Measurements from ENCODE around the gene ENDOD1.
"Not testable (repeated sequence)": the region's sequence is repeated elsewhere in the genome, so short reads cannot be mapped to it uniquely, and the experiment has no call there.

The ENDOD1 gene

GRCh38 chr11:95104121-95104830 lies 14.6 kb downstream of the ENDOD1 start:
- DNase-seq (ENCODE audit: low read depth in 2 of 2), result no peak

DNA sequence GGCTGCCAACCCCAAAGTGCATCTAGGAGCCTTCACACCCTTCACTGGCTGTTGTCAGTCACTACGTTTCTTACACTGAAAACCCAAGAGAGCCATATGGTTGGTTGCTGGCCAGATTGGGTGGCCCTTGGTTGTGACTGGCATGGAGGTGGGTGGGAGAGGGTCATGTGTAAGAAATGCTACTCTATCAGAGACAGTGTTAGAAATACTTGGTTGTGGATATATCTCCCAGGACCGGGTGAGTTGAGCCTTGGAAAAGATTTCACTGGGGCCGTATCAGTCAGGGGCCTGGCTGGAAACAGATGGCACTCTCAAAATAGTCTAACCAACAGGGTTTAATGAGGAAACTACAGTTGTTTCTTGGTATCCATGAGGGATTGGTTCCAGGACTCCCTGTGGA lies 15.2 kb downstream of the ENDOD1 start:
- DNase-seq (ENCODE audit: low read depth in 2 of 2), result no peak

GRCh38 chr11:95108159-95108611 lies 18.5 kb downstream of the ENDOD1 start:
- no peak for DNase-seq (ENCODE audit: low read depth in 2 of 2)

- DNase-seq (ENCODE audit: low read depth in 2 of 2), result no peak
These were observed 19.3 kb downstream of the ENDOD1 start for GRCh38 chr11:95108671-95109551.

DNA sequence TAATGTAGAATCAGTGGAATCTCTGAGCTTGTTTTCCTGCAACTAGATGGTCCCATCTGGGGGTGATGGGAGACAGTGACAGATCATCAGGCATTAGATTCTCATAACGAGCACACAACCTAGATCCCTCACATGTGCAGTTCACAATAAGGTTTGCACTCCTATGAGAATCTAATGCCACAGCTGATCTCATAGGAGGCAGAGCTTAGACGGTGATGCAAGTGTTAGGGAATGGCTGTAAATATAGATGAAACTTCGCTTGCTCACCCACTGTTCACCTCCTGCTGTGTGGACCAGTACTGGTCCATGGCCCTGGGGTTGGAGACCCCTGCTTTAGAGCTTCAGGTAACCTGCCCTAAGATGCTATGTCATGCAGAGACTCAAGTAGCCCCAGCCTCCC lies 21.8 kb downstream of the ENDOD1 start:
- DNase-seq (ENCODE audit: low read depth in 2 of 2), result not testable (repeated sequence)

GRCh38 chr11:95111923-95112540 lies 22.4 kb downstream of the ENDOD1 start:
- DNase-seq (ENCODE audit: low read depth in 2 of 2), result no peak

DNA sequence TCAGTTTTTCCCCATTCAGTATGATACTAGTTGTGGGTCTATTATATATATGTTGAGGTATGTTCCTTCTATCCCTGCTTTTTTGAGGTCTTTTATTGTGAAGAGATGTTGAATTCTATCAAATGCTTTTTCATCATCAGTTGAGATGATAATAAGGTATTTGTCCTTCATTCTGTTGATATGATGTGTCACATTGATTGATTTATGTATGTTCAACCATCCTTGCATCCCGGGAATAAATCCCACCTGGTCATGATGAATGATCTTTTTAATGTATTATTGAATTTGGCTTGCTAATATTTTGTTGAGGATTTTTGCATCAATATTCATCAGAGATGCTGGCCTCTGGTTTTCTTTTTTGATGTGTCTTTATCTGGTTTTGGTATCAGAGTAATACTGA lies 26.0 kb downstream of the ENDOD1 start:
- DNase-seq (ENCODE audit: low read depth in 2 of 2), result no peak

DNA sequence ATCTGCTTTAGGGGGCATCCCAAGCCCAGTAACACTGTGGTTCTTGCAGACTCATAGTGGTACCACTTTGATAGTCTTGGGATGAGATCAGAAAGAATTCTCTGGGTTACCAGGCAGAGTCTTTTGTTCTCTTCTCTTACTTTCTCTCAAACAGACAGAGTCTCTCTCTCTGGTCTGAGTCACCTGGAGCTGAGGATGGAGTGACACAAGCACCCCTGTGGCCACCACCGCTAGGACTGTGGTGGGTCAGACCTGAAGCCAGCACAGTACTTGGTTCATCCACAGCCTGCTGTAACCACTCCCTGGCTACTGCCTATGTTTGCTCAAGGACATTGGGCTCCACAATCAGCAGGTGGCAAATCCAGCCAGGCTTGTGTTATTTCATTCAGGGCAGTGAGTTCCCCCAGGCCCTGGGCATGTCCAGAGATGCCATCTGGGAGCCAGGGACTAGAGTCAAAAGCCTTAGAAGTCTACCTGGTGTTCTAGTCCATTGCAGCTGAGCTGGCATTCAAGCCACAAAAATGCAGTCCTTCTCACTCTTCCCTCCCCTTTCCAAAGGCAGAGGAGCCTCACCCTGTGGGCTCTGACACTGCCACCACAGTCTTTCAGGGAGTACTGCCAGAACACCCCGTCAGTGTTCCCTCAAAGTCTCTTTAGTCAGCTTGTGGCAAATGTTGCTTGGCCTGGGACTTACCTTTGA lies 29.9 kb downstream of the ENDOD1 start:
- no peak for DNase-seq (ENCODE audit: low read depth in 2 of 2)

GRCh38 chr11:95121698-95122097 lies 32.1 kb downstream of the ENDOD1 start:
- DNase-seq (ENCODE audit: low read depth in 2 of 2), result no peak

GRCh38 chr11:95123556-95123955 lies 33.9 kb downstream of the ENDOD1 start:
- no peak for DNase-seq (ENCODE audit: low read depth in 2 of 2)

- no peak for DNase-seq (ENCODE audit: low read depth in 2 of 2)
These were observed 39.0 kb downstream of the ENDOD1 start for GRCh38 chr11:95128602-95129001.

DNA sequence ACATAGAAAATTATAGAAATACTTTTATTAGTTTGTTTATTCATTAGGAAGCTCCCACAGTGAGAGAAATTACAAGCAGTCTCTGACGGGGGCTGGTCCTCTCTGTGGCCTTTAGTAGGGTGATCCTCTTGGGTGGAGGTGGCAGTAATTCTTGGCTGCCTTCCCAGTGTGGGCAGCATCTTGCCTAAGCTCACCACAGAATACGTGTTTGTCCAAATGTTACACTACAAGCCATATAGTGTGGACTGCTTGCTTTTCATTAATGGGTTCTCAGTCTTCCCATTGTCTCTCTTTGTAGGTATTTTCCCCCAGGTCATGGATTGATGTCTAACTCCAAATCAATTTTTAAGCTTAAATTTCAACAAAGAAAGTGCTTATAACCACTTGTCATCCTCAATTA lies 43.3 kb downstream of the ENDOD1 start:
- no peak for DNase-seq (ENCODE audit: low read depth in 2 of 2)

DNA sequence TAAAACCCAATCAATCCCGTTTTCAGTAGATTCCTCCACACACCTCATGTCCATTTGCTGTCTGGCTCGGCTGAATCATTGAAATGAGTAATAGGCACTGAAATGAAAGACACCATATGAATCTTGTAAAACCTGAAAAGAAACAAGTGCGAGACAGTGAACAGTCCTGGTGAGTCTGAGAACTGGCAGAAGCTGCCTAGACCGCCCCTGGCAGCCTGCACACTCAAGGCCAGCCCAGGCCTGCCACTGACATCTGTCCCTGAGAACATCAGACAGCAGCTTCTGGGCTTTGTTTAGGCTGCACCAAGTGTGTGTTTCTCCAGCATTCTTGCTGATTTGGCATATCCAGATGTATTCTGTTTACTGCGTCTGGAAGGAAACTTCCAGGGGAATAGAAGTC lies 44.8 kb downstream of the ENDOD1 start:
- no peak for DNase-seq (ENCODE audit: low read depth in 2 of 2)

DNA sequence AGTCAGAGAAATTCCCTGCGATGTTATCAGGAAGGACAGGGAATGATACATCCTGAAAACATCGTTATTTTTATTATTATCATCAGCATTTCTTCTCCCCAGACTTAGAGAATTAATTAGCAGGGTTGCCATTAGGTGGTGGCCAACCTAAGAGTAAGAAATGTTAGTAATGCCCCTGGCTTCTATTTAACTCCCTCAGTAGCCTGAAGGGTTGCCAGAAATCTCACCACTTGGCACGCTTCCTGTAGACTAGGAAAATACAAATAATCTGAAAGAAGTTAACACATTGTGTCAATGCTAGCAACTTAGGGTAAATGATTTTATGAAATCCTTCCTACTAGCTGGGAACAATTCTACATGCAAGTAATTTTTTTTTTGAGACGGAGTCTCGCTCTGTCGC lies 45.5 kb downstream of the ENDOD1 start:
- DNase-seq (ENCODE audit: low read depth in 2 of 2), result no peak

DNA sequence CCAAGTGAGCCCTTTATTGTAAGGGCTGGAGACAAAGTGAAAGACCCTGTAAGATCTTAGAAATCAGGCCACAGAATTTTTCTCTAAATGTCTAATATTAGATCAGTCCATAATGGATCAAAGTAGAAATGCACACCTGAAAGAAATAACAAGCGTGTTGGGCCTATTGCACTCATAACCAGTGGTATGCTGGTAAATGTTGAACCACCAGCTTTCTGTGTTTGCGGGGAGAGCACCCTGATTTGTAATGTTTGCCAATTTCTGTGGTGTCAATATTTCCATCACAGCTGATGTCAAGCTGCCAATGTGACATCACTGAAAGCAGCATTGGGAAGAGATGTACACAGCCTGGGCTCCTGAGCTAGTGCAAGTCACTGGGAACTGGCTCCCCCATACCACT lies 46.2 kb downstream of the ENDOD1 start:
- no peak for DNase-seq (ENCODE audit: low read depth in 2 of 2)

DNA sequence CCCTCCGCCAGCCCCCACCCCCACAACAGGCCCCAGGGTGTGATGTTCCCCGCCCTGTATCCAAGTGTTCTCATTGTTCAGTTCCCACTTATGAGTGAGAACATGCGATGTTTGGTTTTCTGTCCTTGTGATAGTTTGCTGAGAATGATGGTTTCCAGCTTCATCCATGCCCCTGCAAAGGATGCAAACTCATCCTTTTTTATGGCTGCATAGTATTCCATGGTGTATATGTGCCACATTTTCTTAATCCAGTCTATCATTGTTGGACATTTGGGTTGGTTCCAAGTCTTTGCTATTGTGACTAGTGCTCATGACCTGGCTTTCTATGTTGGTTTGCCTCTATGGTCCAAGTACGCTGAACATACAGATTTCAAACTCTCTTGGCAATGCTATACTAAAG lies 47.1 kb downstream of the ENDOD1 start:
- not testable (repeated sequence) for DNase-seq (ENCODE audit: low read depth in 2 of 2)

DNA sequence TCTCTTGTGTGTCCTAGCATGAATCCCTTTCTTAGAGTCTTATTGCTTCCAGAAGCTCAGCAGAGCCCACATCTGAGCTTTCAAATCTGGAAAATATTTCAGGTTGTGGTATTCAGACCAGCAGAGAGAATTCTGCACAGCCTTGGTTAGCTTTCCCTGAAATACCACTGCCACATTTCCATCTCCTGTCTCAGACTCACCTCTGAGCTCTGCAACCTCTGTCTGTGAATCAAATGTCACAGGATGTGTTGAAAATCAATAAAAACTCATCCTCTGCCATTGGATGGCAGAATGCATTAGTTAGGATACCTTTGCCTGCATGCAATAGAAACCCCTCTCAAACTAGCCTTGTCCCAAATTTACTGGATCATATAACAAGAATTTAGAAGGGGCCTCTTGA lies 47.7 kb downstream of the ENDOD1 start:
- no peak for DNase-seq (ENCODE audit: low read depth in 2 of 2)

DNA sequence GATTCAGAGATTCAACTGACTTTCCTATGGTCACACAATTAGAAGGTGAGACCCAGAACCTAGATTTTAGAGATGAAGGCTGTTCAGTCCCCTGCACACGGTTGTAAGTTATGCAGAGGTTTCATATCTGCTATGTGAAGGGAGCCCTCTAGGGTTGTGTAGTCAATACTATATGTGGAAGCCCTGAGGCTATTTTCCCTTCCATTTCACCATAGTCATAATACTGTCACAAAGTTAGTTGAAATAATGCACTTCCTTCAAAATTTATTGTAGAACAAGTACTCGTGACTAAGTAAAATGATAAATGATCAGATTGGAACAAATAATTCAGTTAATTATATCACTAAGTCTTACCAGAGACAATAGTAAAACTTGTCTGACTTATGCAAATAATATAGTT lies 48.8 kb downstream of the ENDOD1 start:
- no peak for DNase-seq (ENCODE audit: low read depth in 2 of 2)

- no peak for DNase-seq (ENCODE audit: low read depth in 2 of 2)
These were observed 50.9 kb downstream of the ENDOD1 start for GRCh38 chr11:95140397-95141033.

DNA sequence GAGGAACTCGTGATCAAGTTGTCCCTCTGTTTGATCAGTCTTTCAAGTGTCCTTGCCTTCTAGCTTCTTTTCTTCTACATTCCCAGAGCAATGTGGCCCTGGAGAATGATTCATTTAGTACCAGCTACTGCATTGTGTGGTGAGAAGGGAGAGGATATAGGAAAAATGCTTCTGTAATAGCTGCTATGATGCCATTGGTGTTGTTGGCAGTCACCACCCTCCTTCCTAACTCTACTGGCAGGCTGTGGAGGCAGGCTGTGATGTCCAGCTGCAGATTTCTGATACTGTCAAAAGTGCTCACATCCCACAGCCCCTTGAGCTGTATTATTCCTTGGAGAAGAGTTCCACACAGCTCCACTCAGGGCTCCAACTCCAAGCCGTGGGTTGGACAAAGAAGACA lies 52.8 kb downstream of the ENDOD1 start:
- DNase-seq (ENCODE audit: low read depth in 2 of 2), result no peak

DNA sequence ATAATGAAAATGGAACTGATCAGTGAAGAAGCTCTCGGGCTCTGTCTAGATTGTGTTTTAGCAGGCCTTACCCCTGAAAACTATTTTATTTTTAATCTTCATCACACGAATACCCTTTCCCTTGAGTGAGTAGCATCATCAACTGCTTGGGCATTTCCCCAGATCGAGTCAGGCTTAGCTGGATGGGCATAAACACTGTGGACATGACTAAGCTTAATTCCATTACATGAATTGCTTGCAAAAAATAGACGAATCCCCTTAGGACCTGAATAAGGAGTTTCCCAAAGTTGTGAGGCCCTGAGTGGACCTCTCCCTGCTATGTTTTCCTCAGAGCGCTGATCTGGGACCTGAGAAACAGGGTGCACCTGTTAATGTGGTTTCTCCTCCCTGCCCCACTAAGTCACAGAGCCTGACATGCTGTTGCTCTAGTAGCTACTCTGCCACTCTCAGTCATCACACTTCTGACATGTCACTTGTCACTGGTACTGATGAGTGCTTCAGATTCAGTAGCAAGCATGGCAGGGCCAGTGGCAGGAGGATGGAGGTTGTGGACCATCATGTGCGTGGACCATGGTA lies 53.5 kb downstream of the ENDOD1 start:
- no peak for DNase-seq (ENCODE audit: low read depth in 2 of 2)
